Measurements from ENCODE around the gene GALNT1. TPM values are rescaled to one million over a fixed set of nuclear protein-coding genes. Genes with fewer than 3 reads are reported as not detected.
"Not testable (repeated sequence)": the region's sequence is repeated elsewhere in the genome, so short reads cannot be mapped to it uniquely, and the experiment has no call there.

Gene GALNT1
- total and polyA plus RNA-seq, 9 of the 15 experiments (the other 6 are each of a cell fraction or from before 2014, with no cell fraction given), result 14.4 to 54.1 (median 36.6) TPM

GRCh38 chr18:35553300-35553699 lies 28.2 kb upstream of the GALNT1 start:
- intact Hi-C loops (cut with micrococcal nuclease) (no loop called here), in situ Hi-C loops (cut with MboI) (no loop called here)
- FAIRE-seq (no peak), DNase-seq (ENCODE audit: extremely low read depth in 1 of 4, low spot score in 3 of 4) (no peak), ATAC-seq (no peak)
- Histone ChIP-seq H3K9me3 (replicated peaks; ENCODE audit: control insufficient read depth, insufficient read depth, low read depth, low read length) (no peaks in the 10 kb centered on the region), H3K9me1 (ENCODE audit: control insufficient read depth, insufficient read depth, low read length) (no peaks in the 10 kb centered on the region), H3K27me3 (ENCODE audit: control insufficient read depth in 2 of 2, insufficient read depth in 2 of 2, low read length in 2 of 2) (peaks cover 3% of the 10 kb centered on the region in 2 experiments; a peak in 1 of 5 replicates), H3K79me2 (ENCODE audit: control insufficient read depth, insufficient read depth, low read length) (no peaks in the 10 kb centered on the region), H3K4me3 (no peak overlapping the region), H3K27ac (ENCODE audit: extremely low read depth, low read depth, low read length) (no peak overlapping the region), H3K4me1 (replicated peaks in 1 of 2; ENCODE audit: control insufficient read depth in 2 of 2, insufficient read depth in 2 of 2, low read length in 2 of 2) (no peaks in the 10 kb centered on the region), H3K9ac (ENCODE audit: insufficient read depth in 1 of 2, low read depth in 2 of 2, low read length in 2 of 2) (no peak overlapping the region), H3K36me3 (ENCODE audit: control insufficient read depth, insufficient read depth, low read length) (no peaks in the 10 kb centered on the region), H4K20me1 (replicated peaks; ENCODE audit: control insufficient read depth, insufficient read depth, low read length) (no peaks in the 10 kb centered on the region), H2AFZ (ENCODE audit: low read depth, low read length) (no peak overlapping the region), H3K4me2 (ENCODE audit: insufficient read depth, low read length) (no peak overlapping the region)
- no peak for TF ChIP-seq HDAC3 (IDR thresholded peaks at IDR 0.05; ENCODE audit: borderline replicate concordance, partially characterized antibody)
- TF ChIP-seq DDX20 (tag; IDR thresholded peaks at IDR 0.05; ENCODE audit: low read depth), result no peak
- no peak for TF ChIP-seq SMAD2 (IDR thresholded peaks at IDR 0.05; ENCODE audit: low read depth, low read length)
- TF ChIP-seq ELF4 (CRISPR knock-in tag; IDR thresholded peaks at IDR 0.05), result no peak
- no peak for TF ChIP-seq MITF (IDR thresholded peaks at IDR 0.05)
- no peak for TF ChIP-seq ZBED1 (IDR thresholded peaks at IDR 0.05)
- TF ChIP-seq NR0B1 (IDR thresholded peaks at IDR 0.05; ENCODE audit: partially characterized antibody), result no peak
- TF ChIP-seq ZNF253 (CRISPR knock-in tag; conservative IDR thresholded peaks at IDR 0.05), result no peak
- TF ChIP-seq KDM1A (IDR thresholded peaks at IDR 0.05), result no peak
- TF ChIP-seq L3MBTL2 (IDR thresholded peaks at IDR 0.05), result no peak
- POLR2A ChIA-PET, result no interaction called here
- 2% methylated on average over 2 of the region's 2 CpGs for WGBS (ENCODE audit: insufficient coverage, low coverage, missing lambda C conversion rate)
- no TSS peak for BruUV-seq (replicated peaks)
- CTCF ChIA-PET (ENCODE audit: low intra/inter-chr PET ratio), result no interaction called here

- FAIRE-seq; POLR2A ChIA-PET; H3K9me3 ChIP-seq (replicated peaks; ENCODE audit: control insufficient read depth, insufficient read depth, low read depth, low read length); H3K4me1 ChIP-seq (replicated peaks in 1 of 2; ENCODE audit: control insufficient read depth in 2 of 2, insufficient read depth in 2 of 2, low read length in 2 of 2); intact Hi-C loops (cut with micrococcal nuclease); H3K4me2 ChIP-seq (ENCODE audit: insufficient read depth, low read length); BruUV-seq (replicated peaks); in situ Hi-C loops (cut with MboI); H4K20me1 ChIP-seq (replicated peaks; ENCODE audit: control insufficient read depth, insufficient read depth, low read length); ATAC-seq; H3K36me3 ChIP-seq (ENCODE audit: control insufficient read depth, insufficient read depth, low read length); H3K27ac ChIP-seq (ENCODE audit: extremely low read depth, low read depth, low read length); H3K79me2 ChIP-seq (ENCODE audit: control insufficient read depth, insufficient read depth, low read length); H2AFZ ChIP-seq (ENCODE audit: low read depth, low read length); DNase-seq (ENCODE audit: extremely low read depth in 1 of 4, low spot score in 3 of 4); H3K9me1 ChIP-seq (ENCODE audit: control insufficient read depth, insufficient read depth, low read length); H3K9ac ChIP-seq (ENCODE audit: insufficient read depth in 1 of 2, low read depth in 2 of 2, low read length in 2 of 2); H3K4me3 ChIP-seq; CTCF ChIA-PET (ENCODE audit: low intra/inter-chr PET ratio): not testable (repeated sequence)
- 14% methylated on average over 5 of the region's 5 CpGs for WGBS (ENCODE audit: insufficient coverage, low coverage, missing lambda C conversion rate)
- H3K27me3 ChIP-seq (ENCODE audit: control insufficient read depth in 2 of 2, insufficient read depth in 2 of 2, low read length in 2 of 2), result peaks cover 3 to 11% of the 10 kb centered on the region in 2 experiments; a peak in 3 of 5 replicates
These were observed 26.0 kb upstream of the GALNT1 start for GRCh38 chr18:35555538-35555937.

Measured in K562 (cell line).